ENCODE measurements around the gene PLTP.
"Not testable (repeated sequence)": the region's sequence is repeated elsewhere in the genome, so short reads cannot be mapped to it uniquely, and the experiment has no call there.

PLTP gene

DNA sequence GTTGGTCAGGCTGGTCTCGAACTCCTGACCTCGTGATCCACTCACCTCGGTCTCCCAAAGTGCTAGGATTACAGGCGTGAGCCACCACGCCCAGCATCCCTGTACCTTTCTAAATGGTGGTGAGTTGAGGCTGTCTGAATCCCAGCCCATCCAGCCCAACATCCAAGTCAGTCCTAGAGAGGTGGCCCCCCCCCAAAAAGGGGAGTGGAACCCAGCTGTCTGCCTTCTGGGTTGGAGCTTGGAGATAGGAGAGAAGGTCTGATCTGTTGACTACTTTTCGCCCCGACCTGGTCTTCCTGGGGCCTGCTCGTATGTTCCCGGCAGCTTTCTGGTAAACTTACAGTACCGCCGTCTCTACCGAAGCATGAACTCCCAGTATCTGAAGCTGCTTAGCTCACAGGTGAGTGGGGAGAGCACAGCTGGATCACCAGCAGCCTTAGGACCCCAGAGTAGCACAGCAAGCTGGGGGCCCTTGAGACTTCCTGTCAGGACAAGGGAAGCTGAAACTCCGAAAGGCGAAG, 15.3 kb downstream of the PLTP start:
- FAIRE-seq: no peak

DNA sequence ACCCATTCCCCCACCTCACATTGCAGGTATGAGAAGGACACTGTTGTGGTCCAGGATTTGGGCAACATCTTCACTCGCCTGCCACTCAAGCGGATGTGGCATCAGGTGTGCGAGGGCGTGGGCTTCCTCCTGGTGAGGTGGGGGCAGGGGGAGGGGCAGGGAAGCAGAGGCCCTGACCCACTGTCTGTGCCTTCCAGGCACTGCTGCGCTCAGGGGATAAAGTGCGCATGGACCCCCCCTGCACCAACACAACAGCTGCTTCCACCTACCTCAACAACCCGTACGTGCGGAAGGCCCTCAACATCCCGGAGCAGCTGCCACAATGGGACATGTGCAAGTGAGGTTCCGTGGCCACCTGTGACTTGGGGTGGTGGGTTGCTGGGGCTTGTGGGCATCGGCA, 17.2 kb downstream of the PLTP start:
- no peak for FAIRE-seq

DNA sequence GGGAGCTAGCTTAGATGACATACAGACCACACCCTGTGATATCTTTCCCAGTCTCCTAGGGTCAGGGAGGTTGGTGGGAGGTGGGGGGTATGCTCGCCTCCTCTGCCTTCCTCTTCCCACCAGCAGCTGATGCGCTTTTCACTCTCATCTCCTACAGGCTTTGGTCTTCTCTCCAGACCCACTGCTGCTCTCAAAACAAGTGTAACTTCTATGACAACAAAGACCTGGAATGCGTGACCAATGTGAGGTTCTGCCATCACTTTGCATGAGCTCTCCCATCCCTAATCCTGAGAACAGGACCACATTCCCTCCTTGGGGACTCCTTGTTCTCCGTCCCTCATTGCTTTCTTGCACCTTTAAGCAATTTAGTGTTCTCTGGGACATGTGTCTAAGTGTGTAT, 18.1 kb downstream of the PLTP start:
- FAIRE-seq: no peak

DNA sequence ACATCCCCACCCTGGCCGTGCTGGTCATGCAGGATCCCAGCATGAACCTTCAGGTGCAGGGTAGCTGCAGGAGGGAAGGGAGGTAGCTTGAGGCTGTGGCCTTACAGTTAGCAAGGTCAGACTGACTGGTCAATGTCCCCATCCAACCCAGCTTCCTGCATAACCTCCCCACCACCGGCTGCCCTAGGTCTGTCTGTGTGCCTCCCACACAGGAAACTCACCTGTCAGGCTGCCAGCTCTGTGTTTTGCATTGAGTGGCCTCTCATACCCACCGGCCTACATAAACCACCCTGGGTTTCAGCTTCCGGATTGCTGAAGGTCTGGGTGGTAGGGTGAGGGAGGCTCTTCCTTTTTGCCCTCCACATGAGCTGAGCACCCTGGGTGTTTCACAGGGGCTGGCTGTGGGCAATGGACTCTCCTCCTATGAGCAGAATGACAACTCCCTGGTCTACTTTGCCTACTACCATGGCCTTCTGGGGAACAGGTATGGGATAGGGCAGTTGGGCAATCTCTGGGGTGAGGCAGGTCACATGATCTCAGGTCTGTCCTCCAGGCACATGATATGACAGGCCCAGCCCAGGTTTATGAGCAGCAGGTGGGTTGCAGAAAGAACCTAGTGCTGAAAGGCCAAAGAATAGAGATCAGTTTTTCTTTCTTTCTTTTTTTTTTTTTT, 19.0 kb downstream of the PLTP start:
- FAIRE-seq: no peak

DNA sequence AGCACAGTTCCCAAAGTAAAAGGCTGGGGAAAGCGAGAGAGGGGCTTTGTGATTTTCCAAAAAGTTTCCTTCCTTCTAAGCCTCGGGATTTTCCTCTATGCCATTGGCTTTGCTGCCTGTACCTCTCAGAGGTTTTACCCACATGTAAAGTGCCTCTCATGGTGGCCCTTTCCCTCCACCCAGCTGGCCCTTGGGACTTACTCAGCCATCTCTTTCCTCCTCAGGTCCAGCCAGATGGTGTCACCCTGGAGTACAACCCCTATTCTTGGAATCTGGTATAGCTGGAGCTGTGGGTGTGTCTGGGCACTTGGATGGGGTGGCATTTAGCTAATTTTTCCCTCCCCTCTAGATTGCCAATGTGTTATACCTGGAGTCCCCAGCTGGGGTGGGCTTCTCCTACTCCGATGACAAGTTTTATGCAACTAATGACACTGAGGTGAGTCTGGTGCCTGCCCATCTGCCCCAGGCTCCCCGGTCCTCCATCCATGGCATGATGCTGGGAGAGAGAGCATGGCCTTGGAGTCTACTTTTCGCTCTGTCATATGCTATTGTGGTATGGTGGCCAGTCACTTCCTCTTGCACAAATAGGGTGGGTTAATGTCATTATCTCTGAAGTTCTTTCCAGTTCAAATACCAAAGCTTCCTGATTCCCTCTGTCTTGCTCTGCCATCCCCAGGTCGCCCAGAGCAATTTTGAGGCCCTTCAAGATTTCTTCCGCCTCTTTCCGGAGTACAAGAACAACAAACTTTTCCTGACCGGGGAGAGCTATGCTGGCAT, 19.7 kb downstream of the PLTP start:
- no peak for FAIRE-seq

DNA sequence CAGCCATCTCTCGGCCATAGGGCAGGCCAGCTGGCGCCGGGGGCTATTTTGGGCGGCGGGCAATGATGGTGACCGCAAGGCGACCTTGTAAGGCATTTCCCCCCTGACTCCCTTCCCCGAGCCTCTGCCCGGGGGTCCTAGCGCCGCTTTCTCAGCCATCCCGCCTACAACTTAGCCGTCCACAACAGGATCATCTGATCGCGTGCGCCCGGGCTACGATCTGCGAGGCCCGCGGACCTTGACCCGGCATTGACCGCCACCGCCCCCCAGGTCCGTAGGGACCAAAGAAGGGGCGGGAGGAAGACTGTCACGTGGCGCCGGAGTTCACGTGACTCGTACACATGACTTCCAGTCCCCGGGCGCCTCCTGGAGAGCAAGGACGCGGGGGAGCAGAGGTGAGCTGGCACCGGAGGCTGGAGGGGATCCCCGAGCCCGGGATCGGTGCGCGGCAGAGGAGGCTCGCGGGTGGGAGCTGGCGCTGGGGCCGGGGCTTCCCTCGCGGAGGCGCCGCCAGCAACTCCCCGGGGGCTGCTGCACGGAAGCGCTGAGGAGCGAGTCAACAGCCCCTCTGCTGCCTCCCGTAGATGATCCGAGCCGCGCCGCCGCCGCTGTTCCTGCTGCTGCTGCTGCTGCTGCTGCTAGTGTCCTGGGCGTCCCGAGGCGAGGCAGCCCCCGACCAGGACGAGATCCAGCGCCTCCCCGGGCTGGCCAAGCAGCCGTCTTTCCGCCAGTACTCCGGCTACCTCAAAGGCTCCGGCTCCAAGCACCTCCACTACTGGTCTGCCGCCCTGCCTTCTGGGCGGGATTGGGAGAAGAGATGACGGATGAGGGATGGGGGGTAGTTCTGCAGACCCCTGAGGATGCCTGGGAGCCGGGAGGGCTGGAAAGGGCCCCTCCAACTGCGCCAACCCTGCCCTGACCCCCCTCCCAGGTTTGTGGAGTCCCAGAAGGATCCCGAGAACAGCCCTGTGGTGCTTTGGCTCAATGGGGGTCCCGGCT, 20.7 kb downstream of the PLTP start, which contains the start of the genes CTSA and NEURL2:
Gene CTSA, plus strand, starts transcription at position 351 of the 999 bp plus-strand sequence. Its CDS starts 234 bp downstream, at position 585.
Gene NEURL2, minus strand, starts transcription at position 224 of the 999 bp plus-strand sequence. Its CDS starts 217 bp downstream, at position 7.
- FAIRE-seq: no peak

DNA sequence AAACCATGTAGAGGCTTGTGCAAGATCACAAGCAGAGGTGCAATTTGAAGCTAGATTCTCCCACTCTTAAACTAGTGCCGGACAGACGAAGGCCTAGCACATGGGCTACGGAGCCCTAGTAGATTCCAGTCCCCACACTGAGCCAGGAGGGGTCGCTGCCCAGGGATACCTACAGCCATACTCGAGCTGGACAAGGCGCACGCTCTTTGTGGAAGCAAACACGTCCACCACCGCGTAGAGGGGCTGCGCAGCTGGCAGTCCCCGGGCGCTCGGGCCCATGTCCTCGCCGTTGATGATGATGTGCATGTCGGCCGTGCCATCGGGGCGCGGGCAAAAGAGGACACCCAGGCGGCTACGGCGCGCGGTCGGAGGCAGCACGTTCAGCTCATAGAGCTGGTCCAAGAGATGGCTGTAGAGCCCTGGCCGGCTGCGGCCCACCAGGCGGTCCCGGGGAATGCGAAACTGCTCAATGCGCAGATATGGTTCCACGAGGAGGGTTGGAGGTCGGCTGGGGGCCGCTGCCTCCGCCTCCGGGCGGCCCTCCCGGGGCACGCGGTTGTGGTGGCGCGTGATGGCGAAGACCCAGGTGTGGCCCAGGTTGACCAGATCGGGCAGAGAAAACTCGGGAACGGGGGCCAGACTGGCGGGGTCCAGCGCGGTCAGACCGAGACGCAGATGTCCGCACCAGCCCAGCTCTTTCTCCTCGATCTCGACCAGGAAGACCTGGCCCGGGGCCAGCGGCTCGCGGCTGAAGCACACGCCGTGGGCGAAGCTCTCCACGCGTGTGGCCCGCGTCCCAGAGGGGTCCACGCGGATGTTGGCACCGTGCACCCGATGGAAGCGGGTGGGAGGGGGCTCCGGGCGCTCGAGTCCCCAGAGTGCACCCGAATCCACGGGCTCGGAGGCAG, 21.6 kb downstream of the PLTP start:
- no peak for FAIRE-seq

GRCh38 chr20:45888681-45889080, 23.3 kb downstream of the PLTP start:
- FAIRE-seq: no peak

GRCh38 chr20:45887346-45887715, 24.6 kb downstream of the PLTP start, which contains the start of gene SPATA25:
SPATA25 (minus strand) TSS chr20:45887622; CDS start chr20:45887590, 32 bp downstream.
- no peak for FAIRE-seq

GRCh38 chr20:45886590-45887345, 25.2 kb downstream of the PLTP start:
- FAIRE-seq: no peak

- FAIRE-seq: no peak
Measured at GRCh38 chr20:45883100-45883469, 28.9 kb downstream of the PLTP start.

DNA sequence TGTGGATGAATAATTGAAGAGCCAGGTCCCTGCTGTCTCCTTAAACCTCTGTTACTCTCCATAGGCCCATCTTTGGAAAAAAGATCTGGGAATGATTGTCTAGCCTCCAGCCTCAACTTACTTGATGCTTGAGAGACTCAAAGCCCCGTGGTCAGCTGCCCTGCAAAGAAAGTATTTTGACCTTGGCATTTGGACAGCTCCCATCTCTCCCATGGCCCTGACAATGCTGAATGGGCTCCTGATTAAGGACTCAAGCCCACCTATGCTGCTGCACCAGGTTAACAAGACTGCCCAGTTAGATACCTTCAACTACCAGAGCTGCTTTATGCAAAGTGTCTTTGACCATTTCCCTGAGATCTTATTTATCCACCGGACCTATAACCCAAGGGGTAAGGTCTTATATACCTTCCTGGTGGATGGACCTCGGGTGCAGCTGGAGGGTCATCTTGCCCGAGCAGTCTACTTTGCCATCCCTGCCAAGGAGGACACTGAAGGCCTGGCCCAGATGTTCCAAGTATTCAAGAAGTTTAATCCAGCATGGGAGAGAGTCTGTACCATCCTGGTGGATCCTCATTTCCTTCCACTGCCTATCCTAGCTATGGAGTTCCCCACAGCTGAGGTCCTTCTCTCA, 29.4 kb downstream of the PLTP start:
- no peak for FAIRE-seq

GRCh38 chr20:45880988-45881788, 30.8 kb downstream of the PLTP start, which contains the start of gene ZSWIM1:
ZSWIM1 (plus strand) TSS chr20:45881227; CDS start chr20:45882593, 1,366 bp downstream.
- peak; percentile 96 for FAIRE-seq

DNA sequence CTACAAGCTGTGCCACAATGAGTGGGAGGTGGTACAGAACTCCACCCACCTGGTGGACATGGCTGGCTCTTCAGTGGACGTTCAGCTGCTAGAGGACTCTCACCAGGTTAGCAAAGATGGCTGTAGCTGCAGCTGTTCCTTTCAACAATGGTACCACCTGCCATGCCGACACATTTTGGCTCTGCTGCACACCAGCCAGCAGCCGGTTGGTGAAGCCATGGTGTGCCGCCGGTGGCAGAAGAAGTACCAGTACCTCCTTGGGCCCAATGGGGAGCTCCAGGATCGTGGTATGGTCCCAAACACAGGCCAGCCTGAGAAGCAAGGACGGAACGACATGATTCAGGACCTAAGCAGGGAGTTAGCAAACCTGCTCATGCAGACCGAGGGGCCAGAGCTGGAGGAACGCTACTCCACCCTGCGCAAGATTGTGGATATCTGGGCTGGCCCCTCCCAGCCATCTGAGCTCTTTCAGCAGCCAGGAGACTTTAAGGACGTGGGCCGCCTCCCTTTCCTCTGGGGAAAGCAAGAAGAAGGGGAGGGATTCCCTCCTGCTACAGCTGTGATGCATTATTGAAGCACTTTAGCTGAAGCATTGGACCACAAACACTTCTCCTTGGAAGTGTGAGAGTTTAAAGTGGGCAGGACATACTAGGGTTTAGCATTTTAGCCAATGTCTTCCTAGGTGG, 33.7 kb downstream of the PLTP start:
- no peak for FAIRE-seq

DNA sequence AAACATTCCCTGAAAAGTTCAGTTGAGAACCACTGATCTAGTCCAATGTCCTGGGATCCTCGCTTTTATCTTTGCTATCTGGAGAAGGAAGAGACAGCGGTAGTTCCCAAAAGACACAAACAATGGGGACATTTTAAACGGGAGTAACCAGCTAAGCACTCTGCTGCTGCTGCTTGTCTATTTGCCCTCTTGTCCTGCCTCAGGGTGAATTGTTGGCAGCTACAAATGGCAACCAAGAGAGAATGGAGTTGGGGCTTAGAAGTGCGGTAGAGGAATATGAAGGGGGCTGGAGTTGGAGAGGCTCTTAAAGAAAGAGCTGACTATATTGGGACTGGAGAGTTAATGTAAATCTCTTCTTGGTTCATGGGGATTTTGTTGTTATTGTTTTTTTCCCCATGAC, 37.4 kb downstream of the PLTP start:
- no peak for FAIRE-seq

DNA sequence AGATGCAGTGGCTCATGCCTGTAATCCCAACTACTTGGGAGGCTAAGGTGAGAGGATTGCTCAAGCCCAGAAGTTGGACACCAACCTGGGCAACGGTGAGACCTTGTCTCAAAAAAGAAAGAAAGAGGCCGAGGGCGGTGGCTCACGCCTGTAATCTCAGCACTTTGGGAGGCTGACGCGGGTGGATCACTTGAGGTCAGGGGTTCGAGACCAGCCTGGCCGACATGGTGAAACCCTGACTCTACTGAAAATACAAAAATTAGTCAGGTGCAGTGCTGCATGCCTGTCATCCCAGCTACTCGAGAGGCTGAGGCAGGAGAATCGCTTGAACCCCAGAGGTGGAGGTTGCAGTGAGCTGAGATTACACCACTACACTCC, 37.9 kb downstream of the PLTP start:
- FAIRE-seq: not testable (repeated sequence)

- FAIRE-seq: no peak
Measured at GRCh38 chr20:45873409-45874103, 38.4 kb downstream of the PLTP start.

DNA sequence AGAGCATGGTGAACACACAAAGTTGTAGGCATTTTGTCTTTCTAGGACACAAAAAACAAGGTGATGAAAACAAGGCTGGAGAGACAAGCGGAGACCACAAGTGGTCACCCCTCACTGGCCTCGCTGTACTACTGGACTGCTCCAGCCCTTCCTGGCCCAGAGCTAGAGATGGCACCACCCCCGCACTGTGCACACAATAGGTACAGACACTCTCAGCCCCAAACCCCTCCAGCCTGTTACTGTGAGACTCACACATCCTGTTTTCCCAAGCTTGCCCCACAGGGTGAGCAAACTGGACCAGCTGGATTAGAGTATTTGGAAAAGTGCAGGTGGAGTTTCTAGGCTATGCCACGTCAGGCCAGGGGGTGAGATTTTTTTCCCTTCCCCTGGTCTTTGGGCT, 39.3 kb downstream of the PLTP start:
- FAIRE-seq: no peak

Data from A204.1 (cell line).